Panc1 (cell line): ENCODE results near the gene CARMIL1. TPM values are rescaled to one million over a fixed set of nuclear protein-coding genes. Genes with fewer than 3 reads are reported as not detected.

Experiments
- ATAC-seq: fragments of 200-7000 bp; cut with Tn5 transposase; 2 replicates; pipeline ENCODE4 v1.9.1; 2020; ENCODE audit warnings: mild to moderate bottlenecking, moderate library complexity
- BruUV-seq: library from RNA; stranded (reverse); fragments of 400-500 nt; replicated peaks from 2 replicates; lab custom pipeline; 2021; lab: Mats Ljungman, UMichigan
- CTCF ChIA-PET: fragments of 300-600 bp; sonication (Branson Sonifier 250); formaldehyde crosslinking; loops from one replicate; lab custom pipeline; 2022; ENCODE audit warnings: antibody characterized with exemption; lab: Charles Lee
- POLR2A ChIA-PET: fragments of 300-600 bp; sonication (Branson Sonifier 250); formaldehyde crosslinking; loops from one replicate; lab custom pipeline; 2022; ENCODE audit warnings: antibody characterized with exemption; lab: Charles Lee
- DNase-seq: peaks from one replicate; pipeline ENCODE4 v3.0.0-alpha.2; 2010; ENCODE audit warnings: low read depth, low spot score
- H3K27ac ChIP-seq: 2 replicates; pipeline ENCODE4 v1.5.1; 2011; ENCODE audit warnings: mild to moderate bottlenecking, low read length, inconsistent platforms
- H3K27me3 ChIP-seq: fragments of 200-500 bp; sonication (Bioruptor generic); 2 replicates; pipeline ENCODE4 v1.6.0; 2014; ENCODE audit warnings: low read length, inconsistent platforms; ENCODE audit not compliant: control insufficient read depth, insufficient read depth
- H3K36me3 ChIP-seq: fragments of 200-500 bp; sonication (Bioruptor generic); 2 replicates; pipeline ENCODE4 v1.5.1; 2014; ENCODE audit warnings: inconsistent platforms, mild to moderate bottlenecking, low read length, moderate library complexity; ENCODE audit not compliant: control insufficient read depth, insufficient read depth
- H3K4me1 ChIP-seq: 2 replicates; pipeline ENCODE4 v1.5.1; 2011; ENCODE audit warnings: inconsistent platforms, mild to moderate bottlenecking, low read length, moderate library complexity; ENCODE audit not compliant: control insufficient read depth, insufficient read depth
- H3K4me3 ChIP-seq, 2 experiments: 2 replicates each; pipeline ENCODE4 v1.5.1; 2011 to 2012; ENCODE audit warnings: low read depth in 2 of 2, low read length in 2 of 2, mild to moderate bottlenecking in 2 of 2, inconsistent platforms in 1 of 2, moderate library complexity in 1 of 2
- H3K9me3 ChIP-seq: fragments of 200-500 bp; sonication (Bioruptor generic); 2 replicates; pipeline ENCODE4 v1.5.1; 2014; ENCODE audit warnings: low read depth, mild to moderate bottlenecking, inconsistent platforms, low read length, moderate library complexity; ENCODE audit not compliant: control insufficient read depth, insufficient read depth
- POLR2AphosphoS5 ChIP-seq: IDR thresholded peaks from 2 replicates; pipeline ENCODE4 v1.6.1; 2012; ENCODE audit warnings: mild to moderate bottlenecking, low read depth, low read length, moderate library complexity
- SIN3A ChIP-seq: IDR thresholded peaks from 2 replicates; pipeline ENCODE4 v1.6.1; 2012; ENCODE audit warnings: low read depth, mild to moderate bottlenecking, low read length, moderate library complexity, borderline replicate concordance; ENCODE audit not compliant: insufficient read depth
- TCF7L2 ChIP-seq: IDR thresholded peaks from 2 replicates; pipeline ENCODE4 v1.6.1; 2011; ENCODE audit warnings: mild to moderate bottlenecking, low read depth, low read length, inconsistent platforms
- in situ Hi-C: cut with HindIII; loops from 2 replicates; pipeline ENCODE4 v1.10.0; 2016; ENCODE audit warnings: low sequenced_read_pairs, low pct_unique_long_range_greater_than_20kb
- intact Hi-C: fragments of 100-400 bp; cut with micrococcal nuclease; formaldehyde crosslinking; loops from one replicate; pipeline ENCODE4 v1.10.0; 2022; ENCODE audit not compliant: unreplicated experiment
- total RNA-seq: library from RNA; stranded (reverse); gene quantifications from one replicate; pipeline ENCODE4 v1.2.1, GENCODE V29; 2021; ENCODE audit not compliant: unreplicated experiment
- TF ChIP-seq, protein P1 (sequence below), 2 experiments: IDR thresholded peaks; 2 replicates each; pipeline ENCODE4 v1.6.1; 2011 to 2012; ENCODE audit warnings: low read depth in 2 of 2, control low read depth in 1 of 2, low read length in 1 of 2, mild to moderate bottlenecking in 1 of 2, moderate library complexity in 1 of 2; ENCODE audit not compliant: insufficient read depth in 1 of 2
- TF ChIP-seq, protein P2 (sequence below): fragments of 450-650 bp; IDR thresholded peaks from 2 replicates; pipeline ENCODE4 v1.5.1; 2017; ENCODE audit warnings: mild to moderate bottlenecking

The CARMIL1 gene
- total RNA-seq, 1 experiment from 2014 or later: 4.0 TPM

DNA sequence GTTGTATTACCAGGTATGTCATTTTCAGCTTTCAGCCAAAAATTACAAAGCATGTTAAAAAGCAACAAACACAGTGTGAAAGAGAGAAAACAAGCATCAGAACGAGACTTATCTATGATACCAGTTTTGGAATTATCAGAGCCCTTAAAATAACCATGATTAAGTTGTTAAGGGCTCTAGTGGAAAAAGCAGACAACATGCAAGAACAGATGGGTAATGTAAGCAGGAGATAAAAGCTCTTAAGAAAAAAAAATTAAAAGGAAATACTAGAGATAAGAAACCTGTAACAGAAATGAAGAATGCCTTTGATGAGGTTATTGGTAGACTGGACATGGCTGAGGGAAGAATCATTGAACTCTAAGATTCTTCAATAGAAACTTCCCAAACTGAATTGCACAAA lies 245.4 kb downstream of the CARMIL1 start:
- no peak for ATAC-seq
- H3K27me3 ChIP-seq: no peaks in the 10 kb centered on the region
- H3K36me3 ChIP-seq: no peaks in the 10 kb centered on the region
- ChIA-PET CTCF (no interaction called here), POLR2A (no interaction called here)
- no peaks in the 10 kb centered on the region for H3K4me1 ChIP-seq
- H3K27ac ChIP-seq: no peak overlapping the region
- BruUV-seq: no TSS peak
- no peak for DNase-seq
- H3K9me3 ChIP-seq: no peaks in the 10 kb centered on the region
- intact Hi-C loops (no loop called here), in situ Hi-C loops (no loop called here)
- H3K4me3 ChIP-seq: no peak overlapping the region
- TF ChIP-seq, protein P1, sequence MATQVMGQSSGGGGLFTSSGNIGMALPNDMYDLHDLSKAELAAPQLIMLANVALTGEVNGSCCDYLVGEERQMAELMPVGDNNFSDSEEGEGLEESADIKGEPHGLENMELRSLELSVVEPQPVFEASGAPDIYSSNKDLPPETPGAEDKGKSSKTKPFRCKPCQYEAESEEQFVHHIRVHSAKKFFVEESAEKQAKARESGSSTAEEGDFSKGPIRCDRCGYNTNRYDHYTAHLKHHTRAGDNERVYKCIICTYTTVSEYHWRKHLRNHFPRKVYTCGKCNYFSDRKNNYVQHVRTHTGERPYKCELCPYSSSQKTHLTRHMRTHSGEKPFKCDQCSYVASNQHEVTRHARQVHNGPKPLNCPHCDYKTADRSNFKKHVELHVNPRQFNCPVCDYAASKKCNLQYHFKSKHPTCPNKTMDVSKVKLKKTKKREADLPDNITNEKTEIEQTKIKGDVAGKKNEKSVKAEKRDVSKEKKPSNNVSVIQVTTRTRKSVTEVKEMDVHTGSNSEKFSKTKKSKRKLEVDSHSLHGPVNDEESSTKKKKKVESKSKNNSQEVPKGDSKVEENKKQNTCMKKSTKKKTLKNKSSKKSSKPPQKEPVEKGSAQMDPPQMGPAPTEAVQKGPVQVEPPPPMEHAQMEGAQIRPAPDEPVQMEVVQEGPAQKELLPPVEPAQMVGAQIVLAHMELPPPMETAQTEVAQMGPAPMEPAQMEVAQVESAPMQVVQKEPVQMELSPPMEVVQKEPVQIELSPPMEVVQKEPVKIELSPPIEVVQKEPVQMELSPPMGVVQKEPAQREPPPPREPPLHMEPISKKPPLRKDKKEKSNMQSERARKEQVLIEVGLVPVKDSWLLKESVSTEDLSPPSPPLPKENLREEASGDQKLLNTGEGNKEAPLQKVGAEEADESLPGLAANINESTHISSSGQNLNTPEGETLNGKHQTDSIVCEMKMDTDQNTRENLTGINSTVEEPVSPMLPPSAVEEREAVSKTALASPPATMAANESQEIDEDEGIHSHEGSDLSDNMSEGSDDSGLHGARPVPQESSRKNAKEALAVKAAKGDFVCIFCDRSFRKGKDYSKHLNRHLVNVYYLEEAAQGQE (IDR thresholded peaks at IDR 0.05; ENCODE audit: insufficient read depth in 1 of 2, low read depth in 2 of 2, low read length in 1 of 2): no peak
- TF ChIP-seq TCF7L2: no peak
- TF ChIP-seq, protein P2, sequence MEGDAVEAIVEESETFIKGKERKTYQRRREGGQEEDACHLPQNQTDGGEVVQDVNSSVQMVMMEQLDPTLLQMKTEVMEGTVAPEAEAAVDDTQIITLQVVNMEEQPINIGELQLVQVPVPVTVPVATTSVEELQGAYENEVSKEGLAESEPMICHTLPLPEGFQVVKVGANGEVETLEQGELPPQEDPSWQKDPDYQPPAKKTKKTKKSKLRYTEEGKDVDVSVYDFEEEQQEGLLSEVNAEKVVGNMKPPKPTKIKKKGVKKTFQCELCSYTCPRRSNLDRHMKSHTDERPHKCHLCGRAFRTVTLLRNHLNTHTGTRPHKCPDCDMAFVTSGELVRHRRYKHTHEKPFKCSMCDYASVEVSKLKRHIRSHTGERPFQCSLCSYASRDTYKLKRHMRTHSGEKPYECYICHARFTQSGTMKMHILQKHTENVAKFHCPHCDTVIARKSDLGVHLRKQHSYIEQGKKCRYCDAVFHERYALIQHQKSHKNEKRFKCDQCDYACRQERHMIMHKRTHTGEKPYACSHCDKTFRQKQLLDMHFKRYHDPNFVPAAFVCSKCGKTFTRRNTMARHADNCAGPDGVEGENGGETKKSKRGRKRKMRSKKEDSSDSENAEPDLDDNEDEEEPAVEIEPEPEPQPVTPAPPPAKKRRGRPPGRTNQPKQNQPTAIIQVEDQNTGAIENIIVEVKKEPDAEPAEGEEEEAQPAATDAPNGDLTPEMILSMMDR: no peak
- no peak for TF ChIP-seq POLR2AphosphoS5
- TF ChIP-seq SIN3A: no peak

DNA sequence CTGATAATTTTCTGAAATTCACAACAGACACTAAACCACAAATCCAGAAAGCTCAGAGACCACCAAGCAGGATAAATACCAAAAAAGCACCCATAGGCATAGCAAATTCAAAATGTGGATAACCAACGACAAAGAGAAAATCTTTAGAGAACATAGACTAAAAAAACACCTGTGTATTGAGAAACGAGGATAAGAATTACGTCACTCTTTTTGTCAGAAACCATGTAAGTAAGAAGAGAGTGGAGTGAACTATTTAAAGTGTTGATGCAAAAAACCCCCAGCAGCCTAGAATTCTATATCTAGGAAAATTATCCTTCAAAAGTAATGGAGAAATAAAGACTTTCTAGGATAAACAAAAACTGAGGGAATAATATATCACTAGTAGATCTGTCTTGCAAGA lies 245.9 kb downstream of the CARMIL1 start:
- no peaks in the 10 kb centered on the region for H3K36me3 ChIP-seq
- no peak for ATAC-seq

More for the DNA sequence above, 245.9 kb downstream of the CARMIL1 start:
- no peak for DNase-seq
- intact Hi-C loops: no loop called here
- Histone ChIP-seq H3K4me3 (no peak overlapping the region), H3K27me3 (no peaks in the 10 kb centered on the region), H3K4me1 (no peaks in the 10 kb centered on the region), H3K9me3 (no peaks in the 10 kb centered on the region), H3K27ac (no peak overlapping the region)
- in situ Hi-C loops: no loop called here
- ChIA-PET POLR2A (no interaction called here), CTCF (no interaction called here)
- TF ChIP-seq TCF7L2 (no peak), POLR2AphosphoS5 (no peak), SIN3A (no peak)
- TF ChIP-seq, protein P2: no peak
- TF ChIP-seq, protein P1 (IDR thresholded peaks at IDR 0.05; ENCODE audit: insufficient read depth in 1 of 2, low read depth in 2 of 2, low read length in 1 of 2): no peak
- no TSS peak for BruUV-seq
